H1 (cell line): Measurements from ENCODE around the gene TRAF4. TPM values are rescaled to one million over a fixed set of nuclear protein-coding genes. Genes with fewer than 3 reads are reported as not detected.

Experiments
- CTCF ChIA-PET: fragments of 300-600 bp; sonication (Branson Sonifier 250); formaldehyde crosslinking; loops from one replicate; lab custom pipeline; 2021; ENCODE audit not compliant: partially characterized antibody; lab: Charles Lee
- POLR2A ChIA-PET: fragments of 300-600 bp; sonication (Branson Sonifier 250); formaldehyde crosslinking; loops from one replicate; lab custom pipeline; 2021; ENCODE audit warnings: inconsistent platforms; ENCODE audit not compliant: partially characterized antibody; lab: Charles Lee
- DNase-seq, 2 experiments: peaks; one replicate each; pipeline versions ENCODE4 v3.0.0 to v3.0.0-alpha.2; 2010 to 2022; ENCODE audit warnings: low spot score in 2 of 2, low read depth in 1 of 2, mixed read lengths in 1 of 2
- FAIRE-seq: peaks from 2 replicates; lab custom pipeline; 2011; peaks lifted over from hg19 to GRCh38; lab: Jason Lieb, UNC
- H2AFZ ChIP-seq: 2 replicates; pipeline ENCODE4 v1.8.1; 2012; ENCODE audit warnings: low read length, inconsistent platforms
- H2AK5ac ChIP-seq: 2 replicates; pipeline ENCODE4 v1.6.1; 2013; ENCODE audit warnings: low read depth, low read length
- H2BK120ac ChIP-seq: replicated peaks from 2 replicates; pipeline ENCODE3; 2013; ENCODE audit warnings: low read depth, low read length, inconsistent platforms
- H2BK12ac ChIP-seq: 2 replicates; pipeline ENCODE4 v1.6.1; 2013; ENCODE audit warnings: low read depth, low read length
- H2BK15ac ChIP-seq: 2 replicates; pipeline ENCODE4 v1.6.1; 2013; ENCODE audit warnings: low read length
- H2BK20ac ChIP-seq: 2 replicates; pipeline ENCODE4 v1.6.1; 2013; ENCODE audit warnings: low read length
- H2BK5ac ChIP-seq: 2 replicates; pipeline ENCODE4 v1.6.1; 2013; ENCODE audit warnings: low read depth, low read length
- H3K14ac ChIP-seq: 2 replicates; pipeline ENCODE4 v1.6.1; 2013; ENCODE audit warnings: inconsistent platforms; ENCODE audit not compliant: insufficient read length
- H3K18ac ChIP-seq: 2 replicates; pipeline ENCODE4 v1.6.1; 2013; ENCODE audit warnings: low read length; ENCODE audit errors: extremely low read depth
- H3K23ac ChIP-seq: 2 replicates; pipeline ENCODE4 v1.6.1; 2013; ENCODE audit warnings: inconsistent platforms; ENCODE audit not compliant: insufficient read length
- H3K23me2 ChIP-seq: 2 replicates; pipeline ENCODE4 v1.6.1; 2013; ENCODE audit warnings: low read depth, low read length
- H3K27ac ChIP-seq: 2 replicates; pipeline ENCODE4 v1.6.1; 2011; ENCODE audit warnings: low read depth, low read length, inconsistent platforms
- H3K27me3 ChIP-seq, 4 experiments: replicated peaks in 1 of 4; 1 replicate in 1 of 4; 2 replicates in 3 of 4; pipeline versions ENCODE4 v1.6.1 to v1.8.1; 2011 to 2013; ENCODE audit warnings: low read length in 3 of 4, mild to moderate bottlenecking in 3 of 4, inconsistent platforms in 2 of 4, mixed read lengths in 2 of 4, moderate library complexity in 1 of 4; ENCODE audit not compliant: control insufficient read depth in 3 of 4, insufficient read depth in 3 of 4; ENCODE audit errors: extremely low read depth in 1 of 4
- H3K36me3 ChIP-seq, 4 experiments: 2 replicates each; pipeline versions ENCODE4 v1.6.1 to v1.8.1; 2011 to 2013; ENCODE audit warnings: mild to moderate bottlenecking in 4 of 4, low read length in 3 of 4, moderate library complexity in 2 of 4, control low read depth in 1 of 4, inconsistent platforms in 1 of 4; ENCODE audit not compliant: insufficient read depth in 4 of 4, control insufficient read depth in 2 of 4
- H3K4ac ChIP-seq: replicated peaks from 2 replicates; pipeline ENCODE3; 2013; ENCODE audit warnings: low read length, low read depth, mixed read lengths, inconsistent platforms; ENCODE audit not compliant: insufficient read length
- H3K4me1 ChIP-seq, 4 experiments: replicated peaks in 1 of 4; 1 replicate in 1 of 4; 2 replicates in 3 of 4; pipeline versions ENCODE4 v1.6.1 to v1.8.1; 2011 to 2013; ENCODE audit warnings: low read length in 3 of 4, inconsistent platforms in 2 of 4, mixed read lengths in 1 of 4; ENCODE audit not compliant: insufficient read depth in 4 of 4, control insufficient read depth in 3 of 4
- H3K4me2 ChIP-seq, 2 experiments: 2 replicates each; pipeline versions ENCODE4 v1.6.1 to v1.8.1; 2011 to 2013; ENCODE audit warnings: low read depth in 2 of 2, low read length in 2 of 2, control low read depth in 1 of 2, inconsistent platforms in 1 of 2, mild to moderate bottlenecking in 1 of 2; ENCODE audit not compliant: insufficient read depth in 1 of 2
- H3K4me3 ChIP-seq, 4 experiments: fragments of 200-600, 300-600 bp in 1 of 4; sonication (generic), shearing (Covaris generic), sonication (Bioruptor Twin) in 1 of 4; 2 replicates each; pipeline versions ENCODE4 v1.5.1 to v1.8.1; 2011 to 2016; ENCODE audit warnings: low read length in 4 of 4, low read depth in 3 of 4, control low read depth in 2 of 4, inconsistent platforms in 2 of 4, mild to moderate bottlenecking in 2 of 4, mixed read lengths in 1 of 4, moderate library complexity in 1 of 4; ENCODE audit not compliant: insufficient read depth in 2 of 4; ENCODE audit errors: extremely low read depth in 1 of 4
- H3K56ac ChIP-seq: replicated peaks from 2 replicates; pipeline ENCODE3; 2013; ENCODE audit warnings: low read depth, mild to moderate bottlenecking, mixed read lengths, low read length, inconsistent platforms; ENCODE audit not compliant: insufficient read length
- H3K79me1 ChIP-seq: 2 replicates; pipeline ENCODE4 v1.6.1; 2013; ENCODE audit warnings: low read depth, low read length, control low read depth
- H3K79me2 ChIP-seq, 2 experiments: 2 replicates each; pipeline versions ENCODE4 v1.6.1 to v1.8.1; 2012 to 2013; ENCODE audit warnings: low read length in 2 of 2, mild to moderate bottlenecking in 2 of 2, inconsistent platforms in 1 of 2; ENCODE audit not compliant: insufficient read depth in 2 of 2, control insufficient read depth in 1 of 2
- H3K9ac ChIP-seq, 4 experiments: replicated peaks in 1 of 4; 1 replicate in 1 of 4; 2 replicates in 3 of 4; pipeline versions ENCODE4 v1.6.1 to v1.8.1; 2011 to 2013; ENCODE audit warnings: low read depth in 3 of 4, low read length in 3 of 4, control low read depth in 2 of 4, mild to moderate bottlenecking in 2 of 4, moderate library complexity in 2 of 4, inconsistent platforms in 1 of 4; ENCODE audit errors: extremely low read depth in 1 of 4
- H3K9me3 ChIP-seq, 2 experiments: 2 replicates each; pipeline versions ENCODE4 v1.6.1 to v1.8.1; 2012 to 2013; ENCODE audit warnings: mild to moderate bottlenecking in 2 of 2, moderate library complexity in 2 of 2, control low read depth in 1 of 2, inconsistent platforms in 1 of 2, low read depth in 1 of 2, low read length in 1 of 2, mixed read lengths in 1 of 2; ENCODE audit not compliant: insufficient read depth in 2 of 2
- H4K20me1 ChIP-seq, 2 experiments: replicated peaks in 1 of 2; 2 replicates each; pipeline versions ENCODE3 to v1.8.1; 2011 to 2013; ENCODE audit warnings: inconsistent platforms in 2 of 2, low read length in 2 of 2, mild to moderate bottlenecking in 1 of 2; ENCODE audit not compliant: insufficient read depth in 2 of 2, control insufficient read depth in 1 of 2
- H4K5ac ChIP-seq: 2 replicates; pipeline ENCODE4 v1.6.1; 2013; ENCODE audit warnings: low read length, low read depth, mixed read lengths, inconsistent platforms; ENCODE audit not compliant: insufficient read length
- H4K8ac ChIP-seq: 2 replicates; pipeline ENCODE4 v1.8.0; 2013; ENCODE audit warnings: mild to moderate bottlenecking, moderate library complexity, low read length, inconsistent platforms; ENCODE audit not compliant: insufficient read depth; ENCODE audit errors: extremely low read depth
- H4K91ac ChIP-seq: replicated peaks from 2 replicates; pipeline ENCODE3; 2013; ENCODE audit warnings: low read length, mixed read lengths, inconsistent platforms; ENCODE audit not compliant: insufficient read length
- BCL11A ChIP-seq, 2 experiments: IDR thresholded peaks; one replicate each; pipeline ENCODE4 v1.6.1; 2011; ENCODE audit warnings: low read depth in 2 of 2, low read length in 2 of 2, mild to moderate bottlenecking in 2 of 2
- CBX8 ChIP-seq: fragments of 300-800, 300-1000 bp; sonication (generic); IDR thresholded peaks from 2 replicates; pipeline ENCODE4 v1.7.1; 2016; ENCODE audit warnings: low read depth, low read length, borderline replicate concordance
- JUN ChIP-seq: IDR thresholded peaks from 2 replicates; pipeline ENCODE4 v1.6.1; 2011; ENCODE audit warnings: low read depth, mild to moderate bottlenecking, improper control_type of control experiment, low read length
- KDM1A ChIP-seq: fragments of 200-600, 300-600 bp; sonication (generic); IDR thresholded peaks from 2 replicates; pipeline ENCODE4 v1.7.1; 2016; ENCODE audit warnings: mild to moderate bottlenecking, low read length, borderline replicate concordance
- POLR2A ChIP-seq, 2 experiments: IDR thresholded peaks; 1 replicate in 1 of 2; 2 replicates in 1 of 2; pipeline ENCODE4 v1.6.1; 2011; ENCODE audit warnings: low read depth in 2 of 2, low read length in 2 of 2, mild to moderate bottlenecking in 2 of 2; ENCODE audit errors: control extremely low read depth in 1 of 2
- SP1 ChIP-seq: IDR thresholded peaks from 2 replicates; pipeline ENCODE4 v1.6.1; 2011; ENCODE audit warnings: low read depth, low read length
- TAF7 ChIP-seq: optimal IDR thresholded peaks from 2 replicates; pipeline ENCODE3; 2011; ENCODE audit warnings: low read depth, mild to moderate bottlenecking, inconsistent platforms, low read length, moderate library complexity, borderline replicate concordance
- WGBS, 2 experiments: shearing (Covaris generic) in 1 of 2; methylation state at CpG; one replicate each; pipeline versions ENCODE4 v1.1.6 to v1.1.7; 2013 to 2015; ENCODE audit warnings: low lambda C conversion rate in 2 of 2, mixed read lengths in 2 of 2, inconsistent platforms in 1 of 2, low coverage in 1 of 2, missing lambda C conversion rate in 1 of 2; ENCODE audit not compliant: insufficient replicate concordance in 2 of 2, insufficient coverage in 1 of 2, insufficient read length in 1 of 2; ENCODE audit errors: extremely low coverage in 1 of 2, missing lambda C conversion rate in 1 of 2; 5-methylcytosine and 5-hydroxymethylcytosine counted together
- polyA plus RNA-seq, 7 experiments: library from polyadenylated mRNA; depleted of rRNA in 3 of 7; stranded (reverse) in 5 of 7; unstranded in 2 of 7; fragments of >200 nt in 5 of 7; fragments of 200-250 nt in 2 of 7; gene quantifications; 1 replicate in 5 of 7; 2 replicates in 1 of 7; 4 replicates in 1 of 7; pipeline versions ENCODE4 v1.2.1 to v1.2.3, GENCODE V29; 2011 to 2013; ENCODE audit warnings: missing spikeins in 2 of 7, mixed read lengths in 2 of 7
- total RNA-seq: library from RNA; stranded (reverse); fragmentation: NEBNext Ultra II Directional; extraction: Animal tissue kit (Norgen Biotek cat#: 25700); gene quantifications from 2 replicates; pipeline ENCODE4 v1.2.1, GENCODE V29; 2021
- TF ChIP-seq, protein P1 (sequence below): IDR thresholded peaks from 2 replicates; pipeline ENCODE4 v1.6.1; 2012; ENCODE audit warnings: inconsistent platforms

Gene TRAF4
- total and polyA plus RNA-seq, 2 of the 8 experiments (the other 6 are each of a cell fraction or from before 2014, with no cell fraction given) = 167 to 170 TPM

DNA sequence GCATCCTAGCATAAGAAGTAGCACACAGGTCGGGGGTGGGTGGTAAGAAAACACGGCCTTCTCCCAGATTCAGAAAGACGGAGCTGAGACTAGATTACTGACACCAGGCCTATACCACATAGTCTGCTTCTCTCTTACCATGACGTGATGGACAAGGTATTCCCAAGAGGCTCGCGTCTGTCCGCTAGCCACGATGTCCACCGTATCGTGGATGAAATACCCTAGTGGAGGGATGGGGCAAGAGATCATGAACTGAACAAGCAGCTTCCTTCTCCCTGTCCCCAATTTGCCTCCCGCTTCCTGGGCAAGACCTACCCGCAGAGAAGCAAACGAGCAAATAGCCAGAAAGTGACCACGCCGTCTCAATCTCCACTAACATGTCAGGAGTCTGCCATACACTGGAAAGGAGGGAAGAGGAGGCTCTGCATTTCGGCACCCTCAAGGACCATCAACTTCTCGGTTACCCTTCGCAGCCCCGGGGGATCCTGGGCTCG is 18.6 kb upstream of the TRAF4 start:
- peaks cover 6 to 19% of the 10 kb centered on the region in 2 experiments for H4K20me1 ChIP-seq
- 6% methylated on average over 20 of the region's 20 CpGs; no CpG with 5 or more reads in 1 of the 2 experiments for WGBS, 2 experiments
- H2AK5ac ChIP-seq = peak overlapping the region; percentile 67; the same call in 1 of the 2 replicates
- peak overlapping the region; percentile 99 for H4K91ac ChIP-seq
- H2AFZ ChIP-seq = no peak overlapping the region
- peaks cover 3 to 36% of the 10 kb centered on the region in 2 experiments; a peak in 3 of 4 replicates for H3K79me2 ChIP-seq
- DNase-seq (no peak), FAIRE-seq (no peak)
- H3K18ac ChIP-seq = peak overlapping the region; percentile 98
- H2BK12ac ChIP-seq = no peak overlapping the region
- ChIA-PET POLR2A (interaction anchor here (0.7 to 17.6 kb wide), 38 partner anchors 8 to 344 kb away, joined by 3 to 813 read pairs (median 4); partner anchors contain the start of genes ALDOC, BLTP2, DHRS13 and FAM222B), CTCF (interaction anchor here (0.9 to 16.9 kb wide), 10 partner anchors 9 to 228 kb away, joined by 3 to 316 read pairs (median 4); partner anchors contain the start of genes DHRS13 and TRAF4)
- peak overlapping the region; percentile 85 to 95 for H3K4me2 ChIP-seq
- no peaks in the 10 kb centered on the region for H3K27me3 ChIP-seq
- H3K79me1 ChIP-seq = no peaks in the 10 kb centered on the region; the same call in 1 of the 2 replicates
- H2BK5ac ChIP-seq = peak overlapping the region; percentile 93
- H2BK20ac ChIP-seq = peak overlapping the region; percentile 66; the same call in 1 of the 2 replicates
- H3K4ac ChIP-seq = peak overlapping the region; percentile 11
- peaks cover 20% of the 10 kb centered on the region for H3K23me2 ChIP-seq
- no peak overlapping the region for H4K8ac ChIP-seq
- peaks cover 19 to 49% (median 36%) of the 10 kb centered on the region in 4 experiments for H3K36me3 ChIP-seq
- H4K5ac ChIP-seq = peak overlapping the region; percentile 1
- H3K4me3 ChIP-seq = peak overlapping the region; percentile 57 to 81 (median 72)
- peak overlapping the region; percentile 89 for H3K27ac ChIP-seq
- H3K4me1 ChIP-seq = peaks cover 0 to 15% (median 6%) of the 10 kb centered on the region in 4 experiments; a peak in 6 of 7 replicates
- peak overlapping the region; percentile 11 for H3K56ac ChIP-seq
- no peak overlapping the region for H2BK15ac ChIP-seq
- H3K9me3 ChIP-seq = no peaks in the 10 kb centered on the region
- H3K14ac ChIP-seq = no peak overlapping the region
- H3K23ac ChIP-seq = no peak overlapping the region
- peak overlapping the region; percentile 63 to 93 (median 84) for H3K9ac ChIP-seq
- H2BK120ac ChIP-seq = no peak overlapping the region
- TF ChIP-seq JUN (no peak), POLR2A (IDR thresholded peaks at IDR 0.05; ENCODE audit: control extremely low read depth in 1 of 2, low read depth in 2 of 2, low read length in 2 of 2) (peak; percentile 78 to 85), KDM1A (no peak), BCL11A (IDR thresholded peaks at IDR 0.05; ENCODE audit: low read depth in 2 of 2, low read length in 2 of 2) (no peak), TAF7 (no peak), SP1 (no peak), CBX8 (no peak)
- TF ChIP-seq, protein P1, sequence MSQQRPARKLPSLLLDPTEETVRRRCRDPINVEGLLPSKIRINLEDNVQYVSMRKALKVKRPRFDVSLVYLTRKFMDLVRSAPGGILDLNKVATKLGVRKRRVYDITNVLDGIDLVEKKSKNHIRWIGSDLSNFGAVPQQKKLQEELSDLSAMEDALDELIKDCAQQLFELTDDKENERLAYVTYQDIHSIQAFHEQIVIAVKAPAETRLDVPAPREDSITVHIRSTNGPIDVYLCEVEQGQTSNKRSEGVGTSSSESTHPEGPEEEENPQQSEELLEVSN = no peak
